Hepatocyte (in vitro differentiated cells): ENCODE results near the gene ENG. TPM values are rescaled to one million over a fixed set of nuclear protein-coding genes. Genes with fewer than 3 reads are reported as not detected.

ENCODE experiments used
- DNase-seq: peaks from one replicate; pipeline ENCODE4 v3.0.0-alpha.2; 2016; ENCODE audit warnings: low spot score
- H2AFZ ChIP-seq: fragments of 200-600 bp; sonication (generic); 2 replicates; pipeline ENCODE4 v1.6.0; 2016; ENCODE audit warnings: antibody characterized with exemption, mild to moderate bottlenecking
- H3K27ac ChIP-seq: fragments of 200-600 bp; sonication (generic); 2 replicates; pipeline ENCODE4 v1.5.1; 2016; ENCODE audit warnings: mild to moderate bottlenecking
- H3K27me3 ChIP-seq: fragments of 200-600 bp; sonication (generic); 2 replicates; pipeline ENCODE4 v1.6.1; 2016
- H3K36me3 ChIP-seq: fragments of 200-600 bp; sonication (generic); replicated peaks from 2 replicates; pipeline ENCODE4 v1.5.1; 2016; ENCODE audit warnings: low read depth; ENCODE audit not compliant: insufficient read depth
- H3K4me1 ChIP-seq: fragments of 200-600 bp; sonication (generic); 2 replicates; pipeline ENCODE4 v1.5.1; 2016; ENCODE audit warnings: mild to moderate bottlenecking, moderate library complexity; ENCODE audit not compliant: insufficient read depth
- H3K4me2 ChIP-seq: fragments of 200-600 bp; sonication (generic); 2 replicates; pipeline ENCODE4 v1.6.0; 2016
- H3K4me3 ChIP-seq: fragments of 200-600 bp; sonication (generic); 2 replicates; pipeline ENCODE4 v1.5.1; 2016; ENCODE audit warnings: mild to moderate bottlenecking
- H3K79me2 ChIP-seq: fragments of 200-600 bp; sonication (generic); 2 replicates; pipeline ENCODE4 v1.6.0; 2017; ENCODE audit warnings: mild to moderate bottlenecking
- H3K9me2 ChIP-seq: fragments of 200-600 bp; sonication (generic); replicated peaks from 2 replicates; pipeline ENCODE4 v1.6.0; 2017; ENCODE audit warnings: mild to moderate bottlenecking; ENCODE audit not compliant: insufficient read depth
- H3K9me3 ChIP-seq: fragments of 200-600 bp; sonication (generic); 2 replicates; pipeline ENCODE4 v1.5.1; 2016; ENCODE audit warnings: low read depth, mild to moderate bottlenecking
- H4K20me1 ChIP-seq: fragments of 200-600 bp; sonication (generic); 2 replicates; pipeline ENCODE4 v1.6.0; 2016; ENCODE audit warnings: mild to moderate bottlenecking; ENCODE audit not compliant: insufficient read depth, poor library complexity, severe bottlenecking
- EZH2 ChIP-seq: fragments of 200-600 bp; sonication (generic); IDR thresholded peaks from 2 replicates; pipeline ENCODE4 v1.6.1; 2016; ENCODE audit warnings: antibody characterized with exemption, mild to moderate bottlenecking, borderline replicate concordance
- EZH2phosphoT487 ChIP-seq: fragments of 200-600 bp; sonication (generic); IDR thresholded peaks from one replicate; pipeline ENCODE4 v1.6.1; 2018; ENCODE audit warnings: antibody characterized with exemption, mild to moderate bottlenecking, low read depth, moderate library complexity; ENCODE audit not compliant: unreplicated experiment, severe bottlenecking
- WGBS: methylation state at CpG from one replicate; pipeline ENCODE4 v1.1.6; 2016; ENCODE audit warnings: low lambda C conversion rate; ENCODE audit errors: missing lambda C conversion rate; 5-methylcytosine and 5-hydroxymethylcytosine counted together
- polyA plus RNA-seq: library from polyadenylated mRNA; unstranded; fragments of >200 nt; fragmentation: Nextera tagmentation; extraction: Ambion mirVana; gene quantifications from 2 replicates; pipeline ENCODE4 v1.2.1, GENCODE V29; 2016
- total RNA-seq: library from RNA; depleted of rRNA; stranded (reverse); fragments of >200 nt; gene quantifications from 2 replicates; pipeline ENCODE4 v1.2.3, GENCODE V29; 2014
- TF ChIP-seq, protein P1 (sequence below): fragments of 200-600 bp; sonication (generic); IDR thresholded peaks from 2 replicates; pipeline ENCODE4 v1.5.1; 2016; ENCODE audit warnings: antibody characterized with exemption, mild to moderate bottlenecking; ENCODE audit not compliant: poor library complexity

Gene ENG
- total and polyA plus RNA-seq, 2 experiments from 2014 or later = 6.8 to 21.2 TPM

DNA sequence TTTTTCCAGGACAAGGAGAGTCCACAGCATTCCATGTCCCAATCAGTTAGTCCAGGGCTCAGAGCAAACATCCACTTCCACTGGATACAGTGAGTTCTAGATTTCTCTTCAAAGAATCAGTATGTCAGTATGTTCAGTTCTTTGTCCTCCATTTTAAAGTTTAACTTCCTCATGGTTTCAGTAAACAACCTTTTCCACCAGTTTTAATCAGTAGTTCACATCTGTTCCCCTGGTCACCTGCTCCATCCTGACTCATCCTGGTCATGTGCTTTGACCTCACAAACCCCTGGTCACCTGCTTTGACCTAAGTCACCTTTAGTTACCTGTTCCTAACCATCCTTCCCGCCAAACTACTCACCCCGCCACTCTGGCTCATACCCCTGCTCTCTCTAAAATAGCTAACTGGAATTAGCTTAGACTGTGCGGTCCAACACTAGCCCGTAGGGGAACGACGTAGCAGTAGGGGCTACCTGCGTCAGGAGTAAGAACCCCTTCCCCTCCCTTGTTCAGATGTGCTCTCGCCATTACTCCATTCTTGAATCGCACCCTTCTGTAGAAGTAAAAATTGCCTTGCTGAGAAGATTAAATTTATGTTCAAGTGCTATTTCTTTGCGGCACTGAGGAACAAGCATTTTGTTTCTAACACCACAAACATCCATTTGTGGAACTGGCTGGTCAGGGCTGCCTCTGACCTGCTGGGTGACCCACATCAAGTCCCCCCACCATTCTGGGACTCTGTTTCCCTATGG lies 5.5 kb downstream of the ENG start:
- Histone ChIP-seq H3K36me3 (no peaks in the 10 kb centered on the region), H4K20me1 (no peaks in the 10 kb centered on the region), H3K4me1 (peaks cover 10% of the 10 kb centered on the region), H3K4me2 (no peak overlapping the region), H2AFZ (no peak overlapping the region), H3K27ac (peak overlapping the region; percentile 86), H3K9me2 (no peaks in the 10 kb centered on the region), H3K27me3 (no peaks in the 10 kb centered on the region), H3K79me2 (no peaks in the 10 kb centered on the region), H3K9me3 (no peaks in the 10 kb centered on the region), H3K4me3 (no peak overlapping the region)
- DNase-seq = peak; percentile 57
- no peak for TF ChIP-seq EZH2
- TF ChIP-seq, protein P1, sequence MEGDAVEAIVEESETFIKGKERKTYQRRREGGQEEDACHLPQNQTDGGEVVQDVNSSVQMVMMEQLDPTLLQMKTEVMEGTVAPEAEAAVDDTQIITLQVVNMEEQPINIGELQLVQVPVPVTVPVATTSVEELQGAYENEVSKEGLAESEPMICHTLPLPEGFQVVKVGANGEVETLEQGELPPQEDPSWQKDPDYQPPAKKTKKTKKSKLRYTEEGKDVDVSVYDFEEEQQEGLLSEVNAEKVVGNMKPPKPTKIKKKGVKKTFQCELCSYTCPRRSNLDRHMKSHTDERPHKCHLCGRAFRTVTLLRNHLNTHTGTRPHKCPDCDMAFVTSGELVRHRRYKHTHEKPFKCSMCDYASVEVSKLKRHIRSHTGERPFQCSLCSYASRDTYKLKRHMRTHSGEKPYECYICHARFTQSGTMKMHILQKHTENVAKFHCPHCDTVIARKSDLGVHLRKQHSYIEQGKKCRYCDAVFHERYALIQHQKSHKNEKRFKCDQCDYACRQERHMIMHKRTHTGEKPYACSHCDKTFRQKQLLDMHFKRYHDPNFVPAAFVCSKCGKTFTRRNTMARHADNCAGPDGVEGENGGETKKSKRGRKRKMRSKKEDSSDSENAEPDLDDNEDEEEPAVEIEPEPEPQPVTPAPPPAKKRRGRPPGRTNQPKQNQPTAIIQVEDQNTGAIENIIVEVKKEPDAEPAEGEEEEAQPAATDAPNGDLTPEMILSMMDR = no peak
- TF ChIP-seq EZH2phosphoT487 = no peak
- WGBS = 81% methylated on average over 10 of the region's 10 CpGs

DNA sequence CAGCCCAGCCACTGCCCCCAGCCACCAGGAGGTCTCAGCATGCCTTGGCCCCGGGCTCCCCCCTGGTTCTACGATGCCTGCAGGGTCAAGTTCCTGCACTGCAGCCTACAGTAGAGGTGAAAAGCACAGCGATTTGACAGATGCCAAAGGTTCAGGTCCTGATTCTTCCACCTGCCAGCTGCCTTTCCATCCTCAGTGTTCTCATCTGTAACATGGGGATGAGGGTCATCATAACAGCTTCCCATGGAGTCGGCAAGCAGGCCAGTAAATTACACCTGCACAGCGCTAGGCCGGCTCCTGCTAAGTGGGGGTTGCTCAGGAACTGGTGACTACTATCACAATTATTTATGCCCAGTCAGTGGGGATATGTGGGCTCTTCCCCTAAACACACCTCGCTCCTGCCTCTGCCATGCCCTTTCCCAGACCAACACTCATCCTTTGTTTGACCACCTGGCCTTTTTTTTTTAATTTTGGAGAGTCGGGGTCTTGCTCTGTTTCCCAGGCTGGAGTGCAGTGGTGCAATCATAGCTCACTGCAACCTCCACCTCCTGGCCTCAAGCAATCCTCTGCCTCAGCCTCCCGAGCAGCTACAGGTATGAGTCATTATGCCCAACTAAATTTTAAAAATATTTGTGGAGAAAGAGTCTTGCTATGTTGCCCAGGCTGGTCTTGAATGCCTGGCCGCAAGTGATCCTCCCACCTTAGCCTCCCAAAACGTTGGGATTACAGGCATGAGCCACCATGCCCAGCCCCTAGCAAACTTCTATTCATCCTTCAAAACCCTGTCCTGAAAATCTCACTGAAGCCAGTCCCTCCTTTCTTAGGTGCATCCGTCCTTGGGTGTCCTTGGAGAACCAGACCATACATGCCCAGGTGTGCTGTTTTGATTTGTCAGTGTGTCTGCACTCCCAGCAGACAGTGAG lies 6.4 kb downstream of the ENG start:
- Histone ChIP-seq H3K79me2 (no peaks in the 10 kb centered on the region), H3K4me1 (peaks cover 10% of the 10 kb centered on the region), H3K36me3 (no peaks in the 10 kb centered on the region), H3K9me2 (no peaks in the 10 kb centered on the region), H3K9me3 (no peaks in the 10 kb centered on the region), H2AFZ (no peak overlapping the region), H3K4me3 (no peak overlapping the region), H4K20me1 (no peaks in the 10 kb centered on the region), H3K27me3 (no peaks in the 10 kb centered on the region), H3K27ac (peak overlapping the region; percentile 86), H3K4me2 (no peak overlapping the region)
- TF ChIP-seq EZH2 (no peak), EZH2phosphoT487 (no peak)
- TF ChIP-seq, protein P1 = no peak
- 80% methylated on average over 12 of the region's 12 CpGs for WGBS
- no peak for DNase-seq

DNA sequence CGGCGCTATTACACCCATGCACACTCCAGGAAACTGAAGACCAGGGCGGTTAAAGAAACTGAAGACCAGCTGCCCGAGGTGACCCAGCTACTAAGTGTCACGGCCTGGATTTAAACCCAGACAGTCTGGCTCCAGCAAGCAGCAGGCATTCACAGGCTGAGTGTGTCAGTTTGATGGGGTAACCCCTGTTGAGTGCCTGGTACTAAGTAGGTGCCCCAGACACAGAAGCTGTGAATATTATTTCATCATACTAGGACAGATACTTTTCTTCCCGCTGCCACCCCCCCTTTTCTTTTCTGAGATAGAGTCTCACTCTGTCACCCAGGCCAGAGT lies 7.3 kb downstream of the ENG start:
- Histone ChIP-seq H3K9me2 (no peaks in the 10 kb centered on the region), H3K36me3 (no peaks in the 10 kb centered on the region), H3K27ac (peak overlapping the region; percentile 46), H4K20me1 (no peaks in the 10 kb centered on the region), H3K27me3 (no peaks in the 10 kb centered on the region), H3K4me1 (peaks cover 10% of the 10 kb centered on the region), H3K79me2 (no peaks in the 10 kb centered on the region), H3K4me2 (no peak overlapping the region), H3K9me3 (no peaks in the 10 kb centered on the region), H2AFZ (no peak overlapping the region), H3K4me3 (no peak overlapping the region)
- DNase-seq = no peak
- TF ChIP-seq EZH2phosphoT487 (no peak), EZH2 (no peak)
- TF ChIP-seq, protein P1 = no peak
- 47% methylated on average over 6 of the region's 6 CpGs for WGBS
